ENCODE data around the gene LDLRAD4.

The LDLRAD4 gene

GRCh38 chr18:13700153-13700552 lies 481.6 kb downstream of the LDLRAD4 start:
- Histone ChIP-seq H3K36me3 (ENCODE audit: insufficient read depth, low read length) (peaks cover 21% of the 10 kb centered on the region), H3K27ac (ENCODE audit: low read length) (no peak overlapping the region), H3K79me2 (ENCODE audit: insufficient read depth, low read length) (peaks cover 88% of the 10 kb centered on the region), H3K4me2 (ENCODE audit: insufficient read depth, low read length) (no peak overlapping the region), H3K27me3 (ENCODE audit: insufficient read depth, low read length, poor library complexity) (no peaks in the 10 kb centered on the region), H3K4me1 (ENCODE audit: insufficient read depth, low read length) (no peaks in the 10 kb centered on the region), H3K9ac (ENCODE audit: low read depth, low read length) (no peak overlapping the region), H3K9me3 (ENCODE audit: insufficient read depth, low read length, severe bottlenecking) (peaks cover 58% of the 10 kb centered on the region), H3K4me3 (ENCODE audit: low read depth in 1 of 2, low read length in 2 of 2) (no peak overlapping the region), H2AFZ (ENCODE audit: low read depth, low read length) (no peak overlapping the region), H4K20me1 (ENCODE audit: insufficient read depth, low read length) (no peaks in the 10 kb centered on the region)
- DNase-seq (no peak), ATAC-seq (ENCODE audit: insufficient read depth, low read depth) (no peak)
- no peak for TF ChIP-seq CTCF (IDR thresholded peaks at IDR 0.05; ENCODE audit: borderline replicate concordance, extremely low read depth, low read length, poor library complexity, severe bottlenecking)
- TF ChIP-seq EZH2 (IDR thresholded peaks at IDR 0.05; ENCODE audit: borderline replicate concordance, low read depth, low read length, severe bottlenecking): no peak

All from DND-41 (cell line).